H1 (cell line): ENCODE data around the gene DDC.

ENCODE experiments used
- CHD2 ChIP-seq: IDR thresholded peaks from 2 replicates; pipeline ENCODE4 v1.6.1; 2012; ENCODE audit warnings: low read length, improper control_type of control experiment
- CTCF ChIP-seq, 3 experiments: IDR thresholded peaks; 1 replicate in 2 of 3; 2 replicates in 1 of 3; pipeline versions ENCODE4 v1.5.1 to v1.6.1; 2011; ENCODE audit warnings: low read length in 3 of 3, mild to moderate bottlenecking in 3 of 3, inconsistent platforms in 2 of 3, low read depth in 1 of 3, moderate library complexity in 1 of 3; ENCODE audit not compliant: insufficient read depth in 1 of 3; ENCODE audit errors: control extremely low read depth in 1 of 3
- EZH2 ChIP-seq: fragments of 200-600 bp; sonication (generic); IDR thresholded peaks from 2 replicates; pipeline ENCODE4 v1.7.1; 2012; ENCODE audit warnings: low read depth, mild to moderate bottlenecking, moderate library complexity, low read length, inconsistent platforms; ENCODE audit not compliant: severe bottlenecking
- MAFK ChIP-seq: IDR thresholded peaks from 2 replicates; pipeline ENCODE4 v1.6.1; 2012; ENCODE audit warnings: low read depth, mild to moderate bottlenecking, improper control_type of control experiment, low read length
- NRF1 ChIP-seq: IDR thresholded peaks from 2 replicates; pipeline ENCODE4 v1.6.1; 2011; ENCODE audit warnings: mild to moderate bottlenecking, low read depth, low read length, improper control_type of control experiment
- PHF8 ChIP-seq: fragments of 200-600 bp; sonication (generic); conservative IDR thresholded peaks from 2 replicates; pipeline ENCODE4 v1.7.1; 2012; ENCODE audit warnings: low read depth, mild to moderate bottlenecking, inconsistent platforms, low read length, moderate library complexity
- POLR2A ChIP-seq, 2 experiments: IDR thresholded peaks; 1 replicate in 1 of 2; 2 replicates in 1 of 2; pipeline ENCODE4 v1.6.1; 2011; ENCODE audit warnings: low read depth in 2 of 2, low read length in 2 of 2, mild to moderate bottlenecking in 2 of 2; ENCODE audit errors: control extremely low read depth in 1 of 2
- TBP ChIP-seq: IDR thresholded peaks from 2 replicates; pipeline ENCODE4 v1.6.1; 2011; ENCODE audit warnings: low read depth, low read length, improper control_type of control experiment
- TCF12 ChIP-seq: IDR thresholded peaks from 2 replicates; pipeline ENCODE4 v1.6.1; 2011; ENCODE audit warnings: low read depth, mild to moderate bottlenecking, low read length
- TF ChIP-seq, protein P1 (sequence below): IDR thresholded peaks from 2 replicates; pipeline ENCODE4 v1.6.1; 2012; ENCODE audit warnings: inconsistent platforms

- TF ChIP-seq NRF1 = no peak
- TF ChIP-seq TBP = no peak
- no peak for TF ChIP-seq CTCF (IDR thresholded peaks at IDR 0.05; ENCODE audit: control extremely low read depth in 1 of 3, insufficient read depth in 1 of 3, low read depth in 1 of 3, low read length in 3 of 3)
- TF ChIP-seq PHF8 = no peak
- TF ChIP-seq POLR2A (IDR thresholded peaks at IDR 0.05; ENCODE audit: control extremely low read depth in 1 of 2, low read depth in 2 of 2, low read length in 2 of 2) = no peak
- TF ChIP-seq CHD2 = no peak
- TF ChIP-seq, protein P1, sequence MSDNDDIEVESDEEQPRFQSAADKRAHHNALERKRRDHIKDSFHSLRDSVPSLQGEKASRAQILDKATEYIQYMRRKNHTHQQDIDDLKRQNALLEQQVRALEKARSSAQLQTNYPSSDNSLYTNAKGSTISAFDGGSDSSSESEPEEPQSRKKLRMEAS = no peak
- TF ChIP-seq TCF12 = no peak
- TF ChIP-seq MAFK = no peak
- TF ChIP-seq EZH2 = no peak
These were observed 51.9 kb downstream of the DDC start for GRCh38 chr7:50513166-50513871.
